ENCODE measurements around the gene NR1H4.

NR1H4 gene

GRCh38 chr12:100445081-100445481, 28.6 kb upstream of the NR1H4 start:
- no peaks in the 10 kb centered on the region for H3K36me3 ChIP-seq (ENCODE audit: control insufficient read depth, insufficient read depth, low read length)
- no peaks in the 10 kb centered on the region for H3K27me3 ChIP-seq (ENCODE audit: control insufficient read depth, insufficient read depth, low read length)
- WGBS (ENCODE audit: insufficient coverage, insufficient read length), result no CpG with 5 or more reads among the region's 4 CpGs
- H3K27ac ChIP-seq (ENCODE audit: low read length), result no peak overlapping the region
- no peaks in the 10 kb centered on the region for H3K4me1 ChIP-seq (ENCODE audit: control insufficient read depth, insufficient read depth, low read length)
- no peaks in the 10 kb centered on the region for H3K9me3 ChIP-seq (ENCODE audit: control insufficient read depth, insufficient read depth, low read length)
- no peak overlapping the region for H3K4me3 ChIP-seq (ENCODE audit: low read length)
- no peak for DNase-seq (ENCODE audit: low read depth, low spot score)

GRCh38 chr12:100447381-100447780, 26.3 kb upstream of the NR1H4 start:
- H3K4me1 ChIP-seq (ENCODE audit: control insufficient read depth, insufficient read depth, low read length), result no peaks in the 10 kb centered on the region
- no peak for DNase-seq (ENCODE audit: low read depth, low spot score)
- H3K4me3 ChIP-seq (ENCODE audit: low read length), result no peak overlapping the region
- WGBS (ENCODE audit: insufficient coverage, insufficient read length), result no CpG with 5 or more reads among the region's 3 CpGs
- H3K36me3 ChIP-seq (ENCODE audit: control insufficient read depth, insufficient read depth, low read length), result no peaks in the 10 kb centered on the region
- H3K9me3 ChIP-seq (ENCODE audit: control insufficient read depth, insufficient read depth, low read length), result no peaks in the 10 kb centered on the region
- no peaks in the 10 kb centered on the region for H3K27me3 ChIP-seq (ENCODE audit: control insufficient read depth, insufficient read depth, low read length)
- no peak overlapping the region for H3K27ac ChIP-seq (ENCODE audit: low read length)

- Histone ChIP-seq H3K27ac (ENCODE audit: low read length) (no peak overlapping the region), H3K9me3 (ENCODE audit: control insufficient read depth, insufficient read depth, low read length) (no peaks in the 10 kb centered on the region), H3K27me3 (ENCODE audit: control insufficient read depth, insufficient read depth, low read length) (no peaks in the 10 kb centered on the region), H3K36me3 (ENCODE audit: control insufficient read depth, insufficient read depth, low read length) (no peaks in the 10 kb centered on the region), H3K4me1 (ENCODE audit: control insufficient read depth, insufficient read depth, low read length) (no peaks in the 10 kb centered on the region), H3K4me3 (ENCODE audit: low read length) (no peak overlapping the region)
- no CpG with 5 or more reads among the region's 1 CpG for WGBS (ENCODE audit: insufficient coverage, insufficient read length)
- no peak for DNase-seq (ENCODE audit: low read depth, low spot score)
Measured at GRCh38 chr12:100448656-100449055, 25.0 kb upstream of the NR1H4 start.

GRCh38 chr12:100450735-100451134, 22.9 kb upstream of the NR1H4 start:
- no peak for DNase-seq (ENCODE audit: low read depth, low spot score)
- no peak overlapping the region for H3K4me3 ChIP-seq (ENCODE audit: low read length)

GRCh38 chr12:100453951-100454350, 19.7 kb upstream of the NR1H4 start:
- no CpG with 5 or more reads among the region's 3 CpGs for WGBS (ENCODE audit: insufficient coverage, insufficient read length)
- Histone ChIP-seq H3K9me3 (ENCODE audit: control insufficient read depth, insufficient read depth, low read length) (no peaks in the 10 kb centered on the region), H3K36me3 (ENCODE audit: control insufficient read depth, insufficient read depth, low read length) (no peaks in the 10 kb centered on the region), H3K4me1 (ENCODE audit: control insufficient read depth, insufficient read depth, low read length) (no peaks in the 10 kb centered on the region), H3K4me3 (ENCODE audit: low read length) (no peak overlapping the region), H3K27ac (ENCODE audit: low read length) (no peak overlapping the region), H3K27me3 (ENCODE audit: control insufficient read depth, insufficient read depth, low read length) (no peaks in the 10 kb centered on the region)
- no peak for DNase-seq (ENCODE audit: low read depth, low spot score)

More at GRCh38 chr12:100450735-100451134, 22.9 kb upstream of the NR1H4 start:
- Histone ChIP-seq H3K36me3 (ENCODE audit: control insufficient read depth, insufficient read depth, low read length) (no peaks in the 10 kb centered on the region), H3K9me3 (ENCODE audit: control insufficient read depth, insufficient read depth, low read length) (no peaks in the 10 kb centered on the region), H3K4me1 (ENCODE audit: control insufficient read depth, insufficient read depth, low read length) (no peaks in the 10 kb centered on the region), H3K27me3 (ENCODE audit: control insufficient read depth, insufficient read depth, low read length) (no peaks in the 10 kb centered on the region), H3K27ac (ENCODE audit: low read length) (no peak overlapping the region)
- WGBS (ENCODE audit: insufficient coverage, insufficient read length), result no CpG with 5 or more reads among the region's 3 CpGs

- no CpG with 5 or more reads among the region's 3 CpGs for WGBS (ENCODE audit: insufficient coverage, insufficient read length)
- Histone ChIP-seq H3K27me3 (ENCODE audit: control insufficient read depth, insufficient read depth, low read length) (no peaks in the 10 kb centered on the region), H3K36me3 (ENCODE audit: control insufficient read depth, insufficient read depth, low read length) (no peaks in the 10 kb centered on the region), H3K4me3 (ENCODE audit: low read length) (no peak overlapping the region), H3K27ac (ENCODE audit: low read length) (no peak overlapping the region), H3K4me1 (ENCODE audit: control insufficient read depth, insufficient read depth, low read length) (no peaks in the 10 kb centered on the region), H3K9me3 (ENCODE audit: control insufficient read depth, insufficient read depth, low read length) (no peaks in the 10 kb centered on the region)
- no peak for DNase-seq (ENCODE audit: low read depth, low spot score)
Measured at GRCh38 chr12:100455896-100456295, 17.8 kb upstream of the NR1H4 start.

- Histone ChIP-seq H3K4me3 (ENCODE audit: low read length) (no peak overlapping the region), H3K27ac (ENCODE audit: low read length) (no peak overlapping the region), H3K27me3 (ENCODE audit: control insufficient read depth, insufficient read depth, low read length) (no peaks in the 10 kb centered on the region), H3K36me3 (ENCODE audit: control insufficient read depth, insufficient read depth, low read length) (no peaks in the 10 kb centered on the region), H3K4me1 (ENCODE audit: control insufficient read depth, insufficient read depth, low read length) (no peaks in the 10 kb centered on the region), H3K9me3 (ENCODE audit: control insufficient read depth, insufficient read depth, low read length) (no peaks in the 10 kb centered on the region)
- DNase-seq (ENCODE audit: low read depth, low spot score), result no peak
- WGBS (ENCODE audit: insufficient coverage, insufficient read length), result no CpG with 5 or more reads among the region's 4 CpGs
Measured at GRCh38 chr12:100458191-100458590, 15.5 kb upstream of the NR1H4 start.

- WGBS (ENCODE audit: insufficient coverage, insufficient read length), result no CpG with 5 or more reads among the region's 3 CpGs
- Histone ChIP-seq H3K4me3 (ENCODE audit: low read length) (no peak overlapping the region), H3K27me3 (ENCODE audit: control insufficient read depth, insufficient read depth, low read length) (no peaks in the 10 kb centered on the region)
Measured at GRCh38 chr12:100460702-100461101, 13.0 kb upstream of the NR1H4 start.

GRCh38 chr12:100461330-100461973, 12.2 kb upstream of the NR1H4 start:
- Histone ChIP-seq H3K36me3 (ENCODE audit: control insufficient read depth, insufficient read depth, low read length) (no peaks in the 10 kb centered on the region), H3K27me3 (ENCODE audit: control insufficient read depth, insufficient read depth, low read length) (no peaks in the 10 kb centered on the region), H3K27ac (ENCODE audit: low read length) (no peak overlapping the region), H3K9me3 (ENCODE audit: control insufficient read depth, insufficient read depth, low read length) (no peaks in the 10 kb centered on the region), H3K4me3 (ENCODE audit: low read length) (no peak overlapping the region), H3K4me1 (ENCODE audit: control insufficient read depth, insufficient read depth, low read length) (no peaks in the 10 kb centered on the region)
- WGBS (ENCODE audit: insufficient coverage, insufficient read length), result no CpG with 5 or more reads among the region's 1 CpG
- no peak for DNase-seq (ENCODE audit: low read depth, low spot score)

More at GRCh38 chr12:100460702-100461101, 13.0 kb upstream of the NR1H4 start:
- H3K27ac ChIP-seq (ENCODE audit: low read length), result no peak overlapping the region
- H3K9me3 ChIP-seq (ENCODE audit: control insufficient read depth, insufficient read depth, low read length), result no peaks in the 10 kb centered on the region
- no peak for DNase-seq (ENCODE audit: low read depth, low spot score)
- H3K36me3 ChIP-seq (ENCODE audit: control insufficient read depth, insufficient read depth, low read length), result no peaks in the 10 kb centered on the region
- no peaks in the 10 kb centered on the region for H3K4me1 ChIP-seq (ENCODE audit: control insufficient read depth, insufficient read depth, low read length)

- Histone ChIP-seq H3K4me1 (ENCODE audit: control insufficient read depth, insufficient read depth, low read length) (no peaks in the 10 kb centered on the region), H3K27ac (ENCODE audit: low read length) (no peak overlapping the region), H3K4me3 (ENCODE audit: low read length) (no peak overlapping the region), H3K36me3 (ENCODE audit: control insufficient read depth, insufficient read depth, low read length) (no peaks in the 10 kb centered on the region), H3K27me3 (ENCODE audit: control insufficient read depth, insufficient read depth, low read length) (no peaks in the 10 kb centered on the region), H3K9me3 (ENCODE audit: control insufficient read depth, insufficient read depth, low read length) (no peaks in the 10 kb centered on the region)
- no CpG with 5 or more reads among the region's 1 CpG for WGBS (ENCODE audit: insufficient coverage, insufficient read length)
- DNase-seq (ENCODE audit: low read depth, low spot score), result no peak
Measured at GRCh38 chr12:100463661-100464060, 10.0 kb upstream of the NR1H4 start.

- H3K4me3 ChIP-seq (ENCODE audit: low read length), result no peak overlapping the region
- WGBS (ENCODE audit: insufficient coverage, insufficient read length), result no CpG with 5 or more reads among the region's 1 CpG
- DNase-seq (ENCODE audit: low read depth, low spot score), result no peak
- H3K9me3 ChIP-seq (ENCODE audit: control insufficient read depth, insufficient read depth, low read length), result no peaks in the 10 kb centered on the region
- no peaks in the 10 kb centered on the region for H3K27me3 ChIP-seq (ENCODE audit: control insufficient read depth, insufficient read depth, low read length)
- no peak overlapping the region for H3K27ac ChIP-seq (ENCODE audit: low read length)
- H3K36me3 ChIP-seq (ENCODE audit: control insufficient read depth, insufficient read depth, low read length), result no peaks in the 10 kb centered on the region
- H3K4me1 ChIP-seq (ENCODE audit: control insufficient read depth, insufficient read depth, low read length), result no peaks in the 10 kb centered on the region
Measured at GRCh38 chr12:100464529-100464928, 9.1 kb upstream of the NR1H4 start.

Measured in iPS DF 6.9 (cell line).